ENCODE data around the gene MEX3A.
"Not testable (repeated sequence)": the region's sequence is repeated elsewhere in the genome, so short reads cannot be mapped to it uniquely, and the experiment has no call there.

GRCh38 chr1:156034991-156035390, 47.3 kb downstream of the MEX3A start:
- TF ChIP-seq POLR2A, CTCF (IDR thresholded peaks at IDR 0.05): not testable (repeated sequence)

Data from testis (tissue), 2 donors.